Measurements from ENCODE around the gene ANKLE2.

ANKLE2 gene

GRCh38 chr12:132685400-132685799 lies 76.2 kb downstream of the ANKLE2 start:
- no peak for DNase-seq

- no peak for DNase-seq
These were observed 84.1 kb downstream of the ANKLE2 start for GRCh38 chr12:132677492-132677891.

- no peak for DNase-seq
These were observed 85.7 kb downstream of the ANKLE2 start for GRCh38 chr12:132675757-132676432.

All from activated CD4-positive, alpha-beta T cell treated with anti-CD3 and anti-CD28 coated beads, Interleukin-2, amount 50 U/mL, for 1 hour (primary cell).